Measurements from ENCODE around the gene DHX58. TPM values are rescaled to one million over a fixed set of nuclear protein-coding genes. Genes with fewer than 3 reads are reported as not detected.

The DHX58 gene
- total RNA-seq, 2 donors from 2014 or later = 9.9 to 13.0 TPM

GRCh38 chr17:42131981-42132432 lies 19.5 kb upstream of the DHX58 start:
- intact Hi-C loops (cut with DNase I) = no loop called here
- no peak for DNase-seq (ENCODE audit: low spot score)

GRCh38 chr17:42131232-42131631 lies 18.7 kb upstream of the DHX58 start:
- DNase-seq (ENCODE audit: low spot score) = no peak
- intact Hi-C loops (cut with DNase I) = no loop called here

- no peak for DNase-seq (ENCODE audit: low spot score)
- intact Hi-C loops (cut with DNase I) = no loop called here
These were observed 17.9 kb upstream of the DHX58 start for GRCh38 chr17:42130310-42130936.

- intact Hi-C loops (cut with DNase I) = loop anchor here in 1 of 2 donors (5.0 kb wide), 1 partner anchor 1697 kb away; no protein-coding TSS in a partner anchor
- DNase-seq (ENCODE audit: low spot score) = no peak
These were observed 16.8 kb upstream of the DHX58 start for GRCh38 chr17:42129109-42129837.

GRCh38 chr17:42127414-42127813 lies 14.9 kb upstream of the DHX58 start:
- no peak for DNase-seq (ENCODE audit: low spot score)
- intact Hi-C loops (cut with DNase I) = loop anchor here in 1 of 2 donors (5.0 kb wide), 1 partner anchor 1695 kb away; no protein-coding TSS in a partner anchor

GRCh38 chr17:42126836-42127235 lies 14.3 kb upstream of the DHX58 start:
- DNase-seq (ENCODE audit: low spot score) = no peak
- intact Hi-C loops (cut with DNase I) = loop anchor here in 1 of 2 donors (5.0 kb wide), 1 partner anchor 1695 kb away; no protein-coding TSS in a partner anchor

GRCh38 chr17:42125565-42125964 lies 13.1 kb upstream of the DHX58 start:
- intact Hi-C loops (cut with DNase I) = loop anchor here in 1 of 2 donors (5.0 kb wide), 1 partner anchor 1693 kb away; no protein-coding TSS in a partner anchor

GRCh38 chr17:42124256-42124655 lies 11.7 kb upstream of the DHX58 start:
- no peak for DNase-seq (ENCODE audit: low spot score)
- intact Hi-C loops (cut with DNase I) = no loop called here

More at GRCh38 chr17:42125565-42125964, 13.1 kb upstream of the DHX58 start:
- no peak for DNase-seq (ENCODE audit: low spot score)

GRCh38 chr17:42122371-42123303 lies 10.1 kb upstream of the DHX58 start, which contains the start of gene HSPB9:
TSS of gene HSPB9 (plus strand) at chr17:42122804. CDS start at chr17:42122851, 47 bp downstream.
- intact Hi-C loops (cut with DNase I) = no loop called here

GRCh38 chr17:42120770-42121769 lies 8.6 kb upstream of the DHX58 start, which contains the start of gene KAT2A:
TSS of gene KAT2A (minus strand) at chr17:42121367. CDS start at chr17:42121304, 63 bp downstream.
- peak; percentile 94 for DNase-seq (ENCODE audit: low spot score)
- intact Hi-C loops (cut with DNase I) = no loop called here

More at GRCh38 chr17:42122371-42123303, 10.1 kb upstream of the DHX58 start, which contains the start of gene HSPB9:
- no peak for DNase-seq (ENCODE audit: low spot score)

GRCh38 chr17:42120161-42120769 lies 7.8 kb upstream of the DHX58 start:
- no peak for DNase-seq (ENCODE audit: low spot score)
- intact Hi-C loops (cut with DNase I) = no loop called here

GRCh38 chr17:42119301-42119700 lies 6.8 kb upstream of the DHX58 start:
- intact Hi-C loops (cut with DNase I) = loop anchor here (5.0 to 10.0 kb wide), 4 partner anchors 92 to 157 kb away; partner anchors contain the start of genes CNP (in 1 of the 2) and NKIRAS2 (in 1 of the 2)
- no peak for DNase-seq (ENCODE audit: low spot score)

- DNase-seq (ENCODE audit: low spot score) = no peak
- intact Hi-C loops (cut with DNase I) = loop anchor here (5.0 to 10.0 kb wide), 4 partner anchors 91 to 156 kb away; partner anchors contain the start of genes CNP (in 1 of the 2) and NKIRAS2 (in 1 of the 2)
These were observed 6.0 kb upstream of the DHX58 start for GRCh38 chr17:42118545-42118944.

- DNase-seq (ENCODE audit: low spot score) = no peak
- intact Hi-C loops (cut with DNase I) = loop anchor here (5.0 to 10.0 kb wide), 4 partner anchors 91 to 156 kb away; partner anchors contain the start of genes CNP (in 1 of the 2) and NKIRAS2 (in 1 of the 2)
These were observed 5.6 kb upstream of the DHX58 start for GRCh38 chr17:42118126-42118510.

- intact Hi-C loops (cut with DNase I) = loop anchor here (5.0 to 10.0 kb wide), 4 partner anchors 90 to 155 kb away; partner anchors contain the start of genes CNP (in 1 of the 2) and NKIRAS2 (in 1 of the 2)
- peak; percentile 79 for DNase-seq (ENCODE audit: low spot score)
These were observed 5.0 kb upstream of the DHX58 start for GRCh38 chr17:42117397-42118125.

- peak; percentile 93 for DNase-seq (ENCODE audit: low spot score)
- intact Hi-C loops (cut with DNase I) = loop anchor here (5.0 to 10.0 kb wide), 4 partner anchors 90 to 155 kb away; partner anchors contain the start of genes CNP (in 1 of the 2) and NKIRAS2 (in 1 of the 2)
These were observed 4.3 kb upstream of the DHX58 start for GRCh38 chr17:42116705-42117396.
